SU-DHL-6 (cell line): Measurements from ENCODE around the gene RCAN1.

Source experiments
- H2AFZ ChIP-seq: fragments of 200-600 bp; sonication (generic); 2 replicates; pipeline ENCODE4 v1.6.1; 2014; ENCODE audit warnings: low read depth, mild to moderate bottlenecking, moderate library complexity, mixed read lengths, antibody characterized with exemption, low read length; ENCODE audit not compliant: severe bottlenecking
- H3F3A ChIP-seq: fragments of 200-600 bp; shearing (Covaris generic); 2 replicates; pipeline ENCODE4 v1.6.0; 2016; ENCODE audit warnings: antibody characterized with exemption, mild to moderate bottlenecking; ENCODE audit not compliant: insufficient read depth
- H3K27ac ChIP-seq: fragments of 200-600 bp; sonication (generic); 2 replicates; pipeline ENCODE4 v1.5.1; 2016; ENCODE audit warnings: low read depth, mild to moderate bottlenecking, low read length, moderate library complexity, mixed read lengths
- H3K27me3 ChIP-seq: fragments of 200-600 bp; sonication (generic), shearing (Covaris generic); 2 replicates; pipeline ENCODE4 v1.6.0; 2014; ENCODE audit warnings: mild to moderate bottlenecking, low read length
- H3K36me3 ChIP-seq: fragments of 200-600 bp; sonication (generic); 2 replicates; pipeline ENCODE4 v1.6.1; 2014; ENCODE audit warnings: mild to moderate bottlenecking, low read length, mixed read lengths
- H3K4me2 ChIP-seq: fragments of 300-600, 200-600 bp; shearing (Covaris generic), sonication (generic); 2 replicates; pipeline ENCODE4 v1.6.0; 2014; ENCODE audit warnings: low read length, low read depth, mild to moderate bottlenecking; ENCODE audit not compliant: poor library complexity, severe bottlenecking
- H3K4me3 ChIP-seq: fragments of 200-600 bp; sonication (generic); 2 replicates; pipeline ENCODE4 v1.5.1; 2014; ENCODE audit warnings: antibody characterized with exemption, low read length, mild to moderate bottlenecking, mixed read lengths; ENCODE audit not compliant: insufficient read depth, poor library complexity, severe bottlenecking
- H3K79me2 ChIP-seq: fragments of 200-600 bp; sonication (generic); 2 replicates; pipeline ENCODE4 v1.6.1; 2014; ENCODE audit warnings: mild to moderate bottlenecking, low read length, moderate library complexity; ENCODE audit not compliant: insufficient read depth
- H3K9ac ChIP-seq: fragments of 200-600 bp; sonication (generic); 2 replicates; pipeline ENCODE4 v1.7.0; 2014; ENCODE audit warnings: mild to moderate bottlenecking, low read length
- H3K9me2 ChIP-seq: fragments of 200-600 bp; sonication (generic); replicated peaks from 2 replicates; pipeline ENCODE4 v1.6.1; 2014; ENCODE audit warnings: low read length; ENCODE audit not compliant: insufficient read depth
- H3K9me3 ChIP-seq: fragments of 200-600 bp; sonication (generic); 2 replicates; pipeline ENCODE4 v1.6.1; 2014; ENCODE audit warnings: low read length, mixed read lengths; ENCODE audit not compliant: insufficient read depth
- H4K20me1 ChIP-seq: fragments of 200-600 bp; sonication (generic); 2 replicates; pipeline ENCODE4 v1.6.1; 2014; ENCODE audit warnings: low read depth, mild to moderate bottlenecking, antibody characterized with exemption, low read length, moderate library complexity, mixed read lengths
- EZH2phosphoT487 ChIP-seq: fragments of 200-600 bp; sonication (generic), shearing (Covaris generic); conservative IDR thresholded peaks from 2 replicates; pipeline ENCODE4 v1.6.1; 2018; ENCODE audit warnings: mild to moderate bottlenecking, antibody characterized with exemption, low read length, moderate library complexity, mixed read lengths
- TF ChIP-seq, protein P1 (sequence below): fragments of 200-600 bp; sonication (generic); IDR thresholded peaks from one replicate; pipeline ENCODE4 v1.5.1; 2017; ENCODE audit warnings: antibody characterized with exemption, mild to moderate bottlenecking, low read length, moderate library complexity; ENCODE audit not compliant: insufficient read depth, poor library complexity, severe bottlenecking

The RCAN1 gene

GRCh38 chr21:34546542-34546941, 68.4 kb downstream of the RCAN1 start:
- Histone ChIP-seq H3K4me3 (no peak overlapping the region), H3K4me2 (peak overlapping the region; percentile 55), H3F3A (no peaks in the 10 kb centered on the region), H3K9me3 (no peaks in the 10 kb centered on the region), H3K79me2 (no peaks in the 10 kb centered on the region), H3K27me3 (no peaks in the 10 kb centered on the region), H3K36me3 (no peaks in the 10 kb centered on the region), H4K20me1 (no peaks in the 10 kb centered on the region), H2AFZ (no peak overlapping the region), H3K9ac (no peak overlapping the region), H3K9me2 (no peaks in the 10 kb centered on the region), H3K27ac (peak overlapping the region; percentile 8; the same call in 1 of the 2 replicates)
- TF ChIP-seq EZH2phosphoT487 = no peak
- TF ChIP-seq, protein P1, sequence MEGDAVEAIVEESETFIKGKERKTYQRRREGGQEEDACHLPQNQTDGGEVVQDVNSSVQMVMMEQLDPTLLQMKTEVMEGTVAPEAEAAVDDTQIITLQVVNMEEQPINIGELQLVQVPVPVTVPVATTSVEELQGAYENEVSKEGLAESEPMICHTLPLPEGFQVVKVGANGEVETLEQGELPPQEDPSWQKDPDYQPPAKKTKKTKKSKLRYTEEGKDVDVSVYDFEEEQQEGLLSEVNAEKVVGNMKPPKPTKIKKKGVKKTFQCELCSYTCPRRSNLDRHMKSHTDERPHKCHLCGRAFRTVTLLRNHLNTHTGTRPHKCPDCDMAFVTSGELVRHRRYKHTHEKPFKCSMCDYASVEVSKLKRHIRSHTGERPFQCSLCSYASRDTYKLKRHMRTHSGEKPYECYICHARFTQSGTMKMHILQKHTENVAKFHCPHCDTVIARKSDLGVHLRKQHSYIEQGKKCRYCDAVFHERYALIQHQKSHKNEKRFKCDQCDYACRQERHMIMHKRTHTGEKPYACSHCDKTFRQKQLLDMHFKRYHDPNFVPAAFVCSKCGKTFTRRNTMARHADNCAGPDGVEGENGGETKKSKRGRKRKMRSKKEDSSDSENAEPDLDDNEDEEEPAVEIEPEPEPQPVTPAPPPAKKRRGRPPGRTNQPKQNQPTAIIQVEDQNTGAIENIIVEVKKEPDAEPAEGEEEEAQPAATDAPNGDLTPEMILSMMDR = no peak

- no peaks in the 10 kb centered on the region for H3K36me3 ChIP-seq
- H3F3A ChIP-seq = no peaks in the 10 kb centered on the region
- no peaks in the 10 kb centered on the region for H3K79me2 ChIP-seq
- no peak for TF ChIP-seq EZH2phosphoT487
- TF ChIP-seq, protein P1 = no peak
- peak overlapping the region; percentile 55 for H3K4me2 ChIP-seq
- H3K9ac ChIP-seq = peak overlapping the region; percentile 25; the same call in 1 of the 2 replicates
- no peak overlapping the region for H2AFZ ChIP-seq
- peak overlapping the region; percentile 36; the same call in 1 of the 2 replicates for H3K27ac ChIP-seq
- H3K4me3 ChIP-seq = peak overlapping the region; percentile 10
- H4K20me1 ChIP-seq = no peaks in the 10 kb centered on the region
- no peaks in the 10 kb centered on the region for H3K9me3 ChIP-seq
- no peaks in the 10 kb centered on the region for H3K9me2 ChIP-seq
- H3K27me3 ChIP-seq = no peaks in the 10 kb centered on the region
These were observed 69.6 kb downstream of the RCAN1 start for GRCh38 chr21:34545079-34545884.

- Histone ChIP-seq H3K9me3 (no peaks in the 10 kb centered on the region), H3F3A (no peaks in the 10 kb centered on the region), H3K27ac (no peak overlapping the region), H3K9ac (no peak overlapping the region), H3K4me3 (no peak overlapping the region), H3K79me2 (no peaks in the 10 kb centered on the region), H4K20me1 (no peaks in the 10 kb centered on the region), H3K4me2 (peak overlapping the region; percentile 55), H3K27me3 (no peaks in the 10 kb centered on the region), H3K36me3 (no peaks in the 10 kb centered on the region), H2AFZ (no peak overlapping the region), H3K9me2 (no peaks in the 10 kb centered on the region)
- no peak for TF ChIP-seq EZH2phosphoT487
- TF ChIP-seq, protein P1 = peak; percentile 70
These were observed 70.8 kb downstream of the RCAN1 start for GRCh38 chr21:34544032-34544496.
